Measurements from ENCODE around the gene MTF2.
"Not testable (repeated sequence)": the region's sequence is repeated elsewhere in the genome, so short reads cannot be mapped to it uniquely, and the experiment has no call there.

The MTF2 gene

DNA sequence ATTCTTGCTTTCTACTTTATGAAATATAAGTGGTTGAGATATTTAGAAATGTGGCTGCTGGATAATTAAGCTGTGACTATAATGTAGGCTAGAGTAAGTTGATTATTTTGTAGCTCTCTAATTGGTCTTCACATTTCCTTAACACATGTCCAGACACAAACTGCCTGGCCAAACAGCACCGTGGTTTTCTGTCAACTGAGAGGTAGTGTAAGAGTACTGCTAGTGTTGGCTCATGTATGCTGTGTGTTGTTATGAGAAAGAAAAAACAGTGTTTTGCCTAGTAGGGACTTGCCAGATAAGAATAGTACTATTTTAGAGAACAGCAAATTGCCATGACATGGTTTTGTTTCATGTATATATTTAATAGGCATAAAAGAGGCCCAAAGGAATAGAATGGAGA lies 64.1 kb downstream of the MTF2 start:
- no peak for DNase-seq (ENCODE audit: low spot score)

DNA sequence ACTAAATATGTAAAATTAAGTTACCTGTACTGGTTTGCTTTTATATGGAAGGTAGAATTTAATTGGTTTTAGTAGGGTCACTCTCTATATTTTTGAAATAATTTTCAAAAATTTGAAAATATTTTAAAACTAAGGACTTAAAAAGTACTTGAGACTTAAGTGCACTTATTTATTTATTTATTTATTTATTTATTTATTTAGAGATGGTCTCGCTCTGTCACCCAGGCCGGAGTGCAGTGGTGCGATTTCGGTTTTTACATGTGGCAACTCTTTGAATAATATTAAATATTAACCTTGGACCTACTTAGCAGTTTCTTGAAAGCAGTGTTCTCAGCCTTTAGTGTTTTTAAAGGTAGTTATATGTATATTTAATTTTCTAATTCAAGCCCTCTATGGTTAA lies 64.7 kb downstream of the MTF2 start:
- no peak for DNase-seq (ENCODE audit: low spot score)

DNA sequence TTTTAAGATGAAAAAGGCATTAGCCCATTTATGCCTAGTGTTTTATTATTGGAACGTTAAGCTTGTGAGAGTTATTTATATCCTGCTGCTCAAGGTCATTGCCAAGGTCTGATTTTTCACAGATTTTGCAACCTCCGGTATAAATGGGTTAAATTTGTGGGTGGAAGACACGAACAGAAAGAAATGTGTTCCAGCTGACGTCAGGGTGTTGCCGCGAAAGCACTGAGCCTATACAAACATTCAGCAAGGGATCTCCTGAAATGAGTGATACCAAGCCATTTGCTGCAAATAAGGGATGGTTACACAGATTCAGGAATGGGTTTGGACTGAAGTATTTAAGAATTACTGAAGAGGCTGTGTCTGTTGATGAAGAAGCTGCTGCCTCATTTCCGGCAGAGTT lies 68.9 kb downstream of the MTF2 start:
- no peak for DNase-seq (ENCODE audit: low spot score)

DNA sequence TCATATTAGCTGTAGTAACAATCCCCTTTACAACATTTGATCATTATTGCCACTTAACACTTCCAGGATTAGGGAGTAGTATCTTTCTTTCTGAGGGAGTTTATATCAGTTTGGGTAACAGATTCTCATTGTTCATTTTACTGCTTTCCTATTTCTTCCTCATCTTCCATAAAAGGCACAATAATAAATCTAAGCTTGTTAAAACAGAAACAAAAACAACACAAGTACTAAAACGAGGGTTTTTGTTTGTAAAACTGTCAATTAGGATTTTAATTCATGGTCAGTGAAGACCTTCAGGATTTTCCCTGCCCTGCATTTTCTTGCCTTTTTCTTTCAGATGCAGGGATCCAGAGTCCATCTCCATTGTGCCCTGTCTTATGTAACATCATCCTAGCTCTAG lies 71.6 kb downstream of the MTF2 start:
- no peak for DNase-seq (ENCODE audit: low spot score)

DNA sequence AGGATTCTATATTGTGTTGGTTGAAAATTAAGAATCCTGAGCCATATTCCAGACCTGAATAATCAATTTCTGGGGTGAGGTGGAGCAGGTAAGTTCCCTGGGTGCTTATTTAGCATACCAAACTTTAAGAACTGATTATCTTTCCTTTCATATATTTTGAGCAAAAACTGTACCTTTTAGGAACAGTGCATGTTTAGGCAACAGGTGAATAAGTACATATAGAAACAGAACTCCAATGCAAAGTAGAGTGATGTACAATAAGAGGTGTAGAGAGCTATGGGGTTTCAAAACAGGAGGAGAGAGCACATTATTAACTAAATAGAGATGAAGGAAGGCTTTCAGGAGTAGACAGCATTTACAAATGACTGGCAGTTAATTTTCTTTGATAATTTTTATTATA lies 72.4 kb downstream of the MTF2 start:
- DNase-seq (ENCODE audit: low spot score), result no peak

DNA sequence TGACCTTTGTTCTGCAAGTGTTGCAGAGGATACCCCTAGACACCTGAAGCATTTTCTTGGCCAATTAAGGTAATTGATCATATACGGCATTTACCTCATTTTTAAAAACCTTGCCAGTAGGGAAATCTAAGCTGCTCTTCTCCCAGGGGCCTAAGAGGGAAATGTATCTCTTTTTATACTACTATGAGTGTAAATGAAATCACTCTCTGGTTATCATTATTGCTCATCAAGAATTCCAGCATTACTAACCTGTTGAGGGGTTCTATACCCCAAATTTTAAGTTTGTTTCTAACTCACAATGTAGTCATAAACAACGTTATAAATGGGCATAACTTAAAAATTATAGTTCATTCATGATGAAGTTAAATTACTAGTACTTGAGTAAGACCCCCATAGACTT lies 73.8 kb downstream of the MTF2 start:
- DNase-seq (ENCODE audit: low spot score), result no peak

DNA sequence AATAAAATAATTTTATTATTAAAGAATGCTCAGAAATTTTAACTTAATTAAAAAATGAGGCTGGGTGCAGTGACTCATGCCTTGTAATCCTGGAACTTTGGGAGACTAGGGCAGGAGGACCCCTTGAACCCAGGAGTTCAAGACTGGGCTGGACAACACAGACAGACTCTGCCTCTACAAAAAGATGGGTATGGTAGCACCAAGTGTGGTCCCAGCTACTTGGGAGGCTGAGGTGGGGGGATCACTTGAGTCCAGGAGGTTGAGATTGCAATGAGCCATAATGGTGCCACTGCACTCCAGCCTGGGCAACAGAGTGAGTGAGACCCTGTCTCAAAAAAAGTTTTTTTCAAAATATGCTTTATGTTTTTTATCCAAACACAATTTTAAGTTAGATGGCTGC lies 75.8 kb downstream of the MTF2 start:
- no peak for DNase-seq (ENCODE audit: low spot score)

DNA sequence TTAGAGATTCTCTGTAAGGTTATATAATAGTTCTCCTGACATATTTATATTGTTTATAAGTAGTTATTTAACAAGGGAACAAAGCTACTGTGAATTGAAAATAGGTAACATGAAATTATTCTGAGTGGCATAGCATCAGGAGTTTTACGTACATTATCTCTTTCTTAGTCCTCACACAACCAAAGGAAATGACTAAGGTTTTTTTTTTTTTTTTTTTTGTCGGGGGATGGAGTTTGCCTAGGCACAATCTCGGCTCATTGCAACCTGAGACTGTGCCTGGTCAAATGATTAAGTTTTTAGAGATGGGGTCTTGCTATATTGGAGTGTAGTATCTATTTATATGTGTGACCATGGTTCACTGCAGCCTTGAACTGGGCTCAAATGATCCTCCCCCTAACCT lies 76.3 kb downstream of the MTF2 start:
- no peak for DNase-seq (ENCODE audit: low spot score)

DNA sequence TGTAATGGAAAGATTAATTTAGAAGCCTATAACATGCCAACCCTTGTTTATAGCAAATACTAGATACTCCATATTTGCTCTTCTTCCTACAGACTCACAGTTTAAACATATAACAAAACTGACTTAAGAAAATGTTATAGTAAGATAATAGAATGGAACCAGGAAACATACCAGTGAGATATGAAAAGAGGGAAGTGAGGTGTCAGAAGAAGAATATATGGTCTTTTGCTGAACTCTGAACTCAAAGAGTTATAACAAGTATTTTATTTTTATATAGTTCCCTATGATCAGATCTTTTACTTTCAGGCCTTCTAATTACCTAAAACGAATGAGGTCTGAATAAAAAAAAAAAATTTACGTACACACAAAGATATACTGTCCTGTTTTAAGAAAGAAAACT lies 80.3 kb downstream of the MTF2 start:
- DNase-seq (ENCODE audit: low spot score), result no peak

DNA sequence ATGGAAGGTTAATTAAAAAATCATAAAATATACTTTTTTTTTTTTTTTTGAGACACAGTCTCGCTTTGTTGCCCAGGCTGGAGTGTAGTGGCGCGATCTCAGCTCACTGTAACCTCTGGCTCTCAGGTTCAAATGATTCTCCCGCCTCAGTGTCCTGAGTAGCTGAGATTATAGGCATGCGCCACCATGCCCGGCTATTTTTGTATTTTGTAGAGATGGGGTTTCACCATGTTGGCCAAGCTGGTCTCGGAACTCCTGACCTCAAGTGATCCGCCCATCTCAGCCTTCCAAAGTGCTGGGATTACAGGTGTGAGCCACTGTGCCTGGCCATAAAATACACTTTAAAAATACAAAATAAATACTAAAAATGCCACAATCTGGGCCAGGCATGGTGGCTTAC lies 84.2 kb downstream of the MTF2 start:
- not testable (repeated sequence) for DNase-seq (ENCODE audit: low spot score)

DNA sequence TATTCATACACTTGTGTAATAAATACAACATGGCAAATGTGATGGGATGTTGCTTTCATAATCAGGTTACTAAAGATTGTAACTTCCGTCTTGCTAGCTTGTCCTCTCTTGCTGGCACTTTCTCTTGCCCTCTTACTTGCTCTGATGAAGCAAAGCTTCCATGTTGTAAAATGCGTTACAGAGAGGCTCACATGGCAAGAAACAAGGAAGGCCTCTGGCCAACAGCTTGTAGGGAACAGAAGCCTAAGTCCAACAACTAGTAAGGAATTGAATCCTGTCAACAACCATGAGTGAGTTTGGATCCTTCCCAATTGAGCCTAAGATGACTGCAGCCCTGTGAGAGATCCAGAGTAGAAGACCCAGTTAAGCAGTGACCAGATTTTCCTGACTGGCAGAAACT lies 85.7 kb downstream of the MTF2 start:
- DNase-seq (ENCODE audit: low spot score), result no peak

DNA sequence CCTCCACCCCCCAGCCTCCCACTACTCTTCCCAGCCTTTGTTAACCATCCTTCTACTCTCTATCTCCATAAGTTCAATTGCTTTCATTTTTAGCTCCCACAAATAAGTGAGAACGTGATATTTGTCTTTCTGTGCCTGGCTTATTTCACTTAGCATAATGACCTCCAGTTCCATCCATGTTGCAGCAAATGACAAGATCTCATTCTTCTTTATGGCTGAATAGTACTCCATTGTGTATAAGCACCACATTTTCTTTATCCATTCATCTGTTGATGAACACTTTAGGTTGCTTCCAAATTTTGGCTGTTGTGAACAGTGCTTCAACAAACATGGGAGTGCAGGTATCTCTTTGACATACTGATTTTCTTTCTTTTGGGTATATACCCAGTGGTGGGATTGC lies 86.8 kb downstream of the MTF2 start:
- DNase-seq (ENCODE audit: low spot score), result not testable (repeated sequence)

DNA sequence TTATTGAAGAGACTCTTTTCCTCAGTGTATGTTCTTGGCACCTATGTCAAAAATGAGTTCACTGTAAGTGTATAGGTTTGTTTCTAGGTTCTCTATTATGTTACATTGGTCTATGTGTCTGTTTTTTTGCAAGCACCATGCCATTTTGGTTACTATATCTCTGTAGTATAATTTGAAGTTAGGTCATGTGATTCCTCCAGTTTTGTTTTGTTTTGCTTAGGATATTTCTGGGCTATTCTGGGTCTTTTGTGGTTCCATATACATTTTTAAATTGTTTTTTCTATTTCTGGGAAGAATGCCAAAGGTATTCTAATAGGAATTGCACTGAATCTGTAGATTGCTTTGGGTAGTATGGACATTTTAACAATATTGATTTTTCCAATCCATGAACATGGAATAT lies 87.9 kb downstream of the MTF2 start:
- DNase-seq (ENCODE audit: low spot score), result no peak

DNA sequence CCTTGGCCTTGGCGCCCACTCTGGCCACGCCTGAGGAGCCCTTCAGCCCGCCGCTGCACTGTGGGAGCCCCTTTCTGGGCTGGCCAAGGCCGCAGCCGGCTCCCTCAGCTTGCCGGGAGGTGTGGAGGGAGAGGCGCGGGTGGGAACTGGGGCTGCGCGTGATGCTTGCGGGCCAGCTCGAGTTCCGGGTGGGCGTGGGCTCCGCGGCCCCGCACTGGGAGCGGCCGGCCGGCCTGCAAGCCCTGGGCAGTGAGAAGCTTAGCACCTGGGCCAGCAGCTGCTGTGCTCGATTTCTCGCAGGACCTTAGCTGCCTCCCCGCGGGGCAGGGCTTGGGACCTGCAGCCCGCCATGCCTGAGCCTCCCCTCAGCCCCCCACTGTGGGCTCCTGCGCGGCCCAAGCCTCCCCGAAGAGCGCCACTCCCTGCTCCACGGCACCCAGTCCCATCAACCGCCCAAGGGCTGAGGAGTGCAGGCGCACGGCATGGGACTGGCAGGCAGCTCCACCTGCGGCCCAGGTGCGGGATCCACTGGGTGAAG lies 91.1 kb downstream of the MTF2 start:
- not testable (repeated sequence) for DNase-seq (ENCODE audit: low spot score)

DNA sequence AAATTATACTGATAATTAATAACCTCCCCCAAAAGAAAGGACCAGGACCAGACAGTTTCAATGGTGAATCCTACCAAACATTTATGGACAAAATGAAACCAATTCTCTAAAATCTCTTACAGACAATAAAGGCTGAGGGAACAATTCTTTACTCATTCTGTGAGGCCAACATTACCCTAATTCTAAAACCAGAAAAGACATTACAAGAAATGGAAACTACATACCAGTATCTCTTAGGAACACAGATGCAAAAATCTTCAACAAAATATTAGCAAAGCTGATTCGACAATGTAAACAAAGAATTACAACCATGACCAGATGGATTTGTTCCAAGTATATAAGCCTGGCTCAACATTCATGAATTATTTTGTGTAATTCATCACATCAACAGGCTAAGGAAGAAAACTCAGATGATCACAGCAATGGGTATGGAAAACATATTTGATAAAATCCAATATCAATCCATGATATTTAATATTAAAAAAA lies 92.5 kb downstream of the MTF2 start:
- DNase-seq (ENCODE audit: low spot score), result no peak

DNA sequence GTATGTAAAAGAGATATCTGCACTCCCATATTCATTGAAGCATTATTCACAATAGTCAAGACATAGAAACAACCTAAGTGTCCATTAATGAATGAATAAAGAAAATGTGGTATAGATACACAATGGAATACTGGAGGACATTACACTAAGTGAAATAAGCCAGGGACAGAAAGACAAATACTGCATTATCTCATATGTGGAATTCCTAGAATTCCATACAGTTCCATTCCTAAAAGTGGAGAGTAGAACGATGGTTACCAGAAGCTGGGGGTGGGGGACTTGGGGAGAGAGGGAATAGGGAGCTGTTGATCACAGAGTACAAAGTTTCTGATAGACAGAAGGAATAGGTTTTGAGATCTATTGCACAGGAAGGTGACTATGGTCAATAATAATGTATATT lies 93.7 kb downstream of the MTF2 start:
- no peak for DNase-seq (ENCODE audit: low spot score)

DNA sequence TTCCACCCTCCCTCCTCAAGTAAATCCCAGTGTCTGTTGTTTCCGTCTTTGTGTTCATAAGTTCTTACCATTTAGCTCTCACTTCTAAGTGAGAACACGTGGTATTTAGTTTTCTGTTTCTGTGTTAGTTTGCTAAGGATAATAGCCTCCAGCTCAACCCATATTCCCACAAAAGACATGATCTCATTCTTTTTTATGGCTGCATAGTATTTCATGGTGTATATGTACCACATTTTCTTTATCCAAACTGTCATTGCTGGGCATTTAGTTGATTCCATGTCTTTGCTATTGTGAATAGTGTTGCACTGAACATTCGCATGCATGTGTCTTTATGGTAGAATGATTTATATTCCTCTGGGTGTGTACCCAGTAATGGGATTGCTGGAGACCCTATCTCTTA lies 95.6 kb downstream of the MTF2 start:
- not testable (repeated sequence) for DNase-seq (ENCODE audit: low spot score)

DNA sequence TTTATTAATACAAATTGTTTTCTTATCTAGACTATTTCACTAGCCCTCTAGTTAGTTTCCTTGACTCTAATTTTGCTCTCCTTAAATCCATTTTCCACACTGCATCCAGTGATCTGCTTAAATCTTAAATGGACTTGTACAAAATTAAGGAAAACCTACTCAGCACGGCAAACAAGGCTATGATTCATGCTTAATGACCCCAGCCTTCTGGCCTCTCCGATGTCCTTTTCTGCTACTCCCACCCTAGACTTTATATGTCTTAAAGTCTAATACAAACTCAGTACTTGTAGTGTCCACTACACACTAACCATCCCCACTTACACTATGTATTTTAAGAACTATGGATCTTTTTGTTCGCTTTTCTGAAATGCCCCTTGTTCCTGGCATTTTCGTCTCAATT lies 98.9 kb downstream of the MTF2 start:
- DNase-seq (ENCODE audit: low spot score), result no peak

DNA sequence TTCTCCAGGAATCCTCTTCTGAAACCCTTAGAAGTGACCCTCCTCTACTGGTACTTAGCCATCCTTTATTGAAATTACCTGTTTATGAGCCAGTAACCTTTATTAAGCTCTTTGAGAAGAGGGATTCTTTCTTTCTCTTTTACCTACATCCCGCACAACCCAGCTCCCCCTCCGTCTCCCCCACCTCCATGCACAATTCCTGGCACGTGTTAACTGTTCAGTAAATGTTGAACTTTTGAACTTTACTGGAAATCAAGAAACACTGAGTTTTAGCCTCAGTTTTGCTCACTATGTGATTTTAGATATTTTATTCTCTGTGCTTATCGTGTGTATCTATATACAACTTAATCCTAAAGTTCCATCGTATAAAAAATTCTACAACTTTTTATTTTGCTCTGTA lies 99.3 kb downstream of the MTF2 start:
- DNase-seq (ENCODE audit: low spot score), result no peak

DNA sequence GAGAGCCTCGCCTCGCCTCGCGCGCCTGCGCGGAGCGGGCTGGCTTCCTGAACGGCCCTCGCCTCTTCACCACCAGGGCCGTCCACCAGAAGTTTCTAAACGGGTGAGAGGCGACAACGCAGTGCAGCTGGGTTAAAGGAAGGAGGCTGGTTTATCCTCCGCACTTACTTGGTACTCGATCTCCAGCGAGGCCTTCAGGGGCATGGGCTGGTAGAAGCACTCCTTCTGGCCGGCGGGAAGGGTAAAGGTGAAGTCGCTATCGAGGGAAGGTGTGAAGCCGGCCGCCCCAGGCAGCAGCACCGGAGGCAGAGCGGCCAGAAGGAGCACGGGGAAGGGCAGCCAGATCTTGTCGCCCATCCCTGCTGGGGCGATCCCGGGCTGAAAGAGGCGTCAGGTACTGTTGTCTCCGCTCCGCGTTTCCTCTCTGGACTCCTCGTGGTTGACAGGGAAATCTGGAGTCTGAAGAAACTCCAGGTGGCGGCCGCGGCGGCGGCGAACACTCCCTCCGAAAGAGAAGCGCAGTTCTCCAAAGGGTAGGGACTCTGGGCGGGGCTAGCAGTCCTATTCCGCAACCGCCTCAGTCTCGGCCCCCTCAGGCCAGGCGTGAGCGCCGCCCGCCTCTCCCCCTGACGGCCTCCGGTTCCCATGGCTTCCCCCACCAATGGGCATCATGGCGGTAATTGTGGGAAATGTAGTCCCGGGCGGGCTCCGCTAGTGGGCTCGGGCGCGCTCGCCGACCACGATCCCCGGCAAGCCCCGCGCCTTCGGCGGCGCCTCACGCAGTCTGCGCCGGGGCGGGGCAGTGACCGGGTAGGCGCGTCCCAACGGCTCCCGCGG lies 101.0 kb downstream of the MTF2 start, which contains the start of gene TMED5:
TMED5 (minus strand) TSS at position 528 of the 837 bp plus-strand sequence; CDS start at position 357, 171 bp downstream.
- peak; percentile 98 for DNase-seq (ENCODE audit: low spot score)

DNA sequence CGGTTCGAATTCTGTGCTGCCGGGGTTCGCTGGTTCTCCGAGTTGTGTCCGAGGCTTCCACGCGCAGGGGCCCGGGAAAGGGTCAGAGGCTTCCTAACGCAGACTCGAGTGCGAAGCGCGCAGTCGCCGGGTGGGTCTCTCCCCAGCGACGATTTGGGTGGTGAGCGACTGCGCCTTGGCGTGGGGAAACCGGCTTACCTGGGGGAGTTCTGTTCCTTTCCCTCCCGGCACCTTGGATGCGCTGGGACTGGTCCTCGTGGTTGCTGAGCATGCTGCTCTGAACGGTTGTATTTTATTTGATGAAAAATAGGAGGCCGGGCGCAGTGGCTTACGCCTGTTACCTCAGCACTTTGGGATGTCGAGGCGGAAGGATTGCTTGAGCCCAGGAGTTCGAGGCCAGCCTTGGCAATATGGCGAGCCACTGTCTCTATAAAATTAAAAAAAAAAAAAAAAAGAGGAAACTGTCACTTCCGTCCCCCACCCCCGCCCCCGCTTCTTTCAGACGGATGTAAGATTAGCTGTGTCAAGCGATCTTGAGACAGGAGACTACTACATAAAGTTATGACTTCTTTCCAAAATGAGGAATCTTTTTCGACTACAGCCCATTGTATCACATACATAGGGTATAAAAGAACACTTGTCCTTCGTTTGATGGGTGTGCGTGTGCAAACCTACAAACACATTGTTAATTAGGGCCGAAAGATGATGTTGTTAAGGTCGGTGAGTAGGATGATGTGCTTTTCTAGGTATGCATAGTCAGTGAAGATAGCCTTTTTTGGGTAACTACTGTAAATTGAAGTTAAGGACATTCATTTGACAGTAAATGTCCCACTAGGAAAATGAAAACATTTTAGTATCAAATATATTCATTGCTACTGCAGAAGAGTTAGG lies 101.9 kb downstream of the MTF2 start, which contains the start of gene CCDC18:
CCDC18 (plus strand) TSS at position 2 of the 891 bp plus-strand sequence. CDS start 2,638 bp downstream, outside the sequence.
- no peak for DNase-seq (ENCODE audit: low spot score)

DNA sequence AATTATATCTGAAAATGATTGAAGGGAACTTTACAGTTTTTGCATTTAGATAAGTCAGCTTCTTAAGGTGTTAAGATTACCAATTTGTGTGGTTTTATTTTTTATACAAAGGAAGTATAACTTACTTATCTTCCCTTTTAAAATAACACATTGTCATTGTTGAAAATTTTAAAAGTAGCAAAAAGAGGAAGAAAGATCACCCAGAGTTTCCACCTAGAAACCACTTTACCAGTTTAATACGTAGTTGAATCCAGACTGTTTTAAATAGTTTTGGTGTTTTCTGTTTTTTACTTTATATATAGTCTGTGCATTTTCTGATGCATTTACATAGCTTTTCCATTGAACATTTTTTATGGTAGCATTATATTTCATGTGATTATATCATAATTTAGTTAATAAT lies 107.6 kb downstream of the MTF2 start:
- no peak for DNase-seq (ENCODE audit: low spot score)

Data from activated CD4-positive, alpha-beta T cell treated with anti-CD3 and anti-CD28 coated beads, Interleukin-2, Interleukin-4, amounts not matched to agents 100 ng/mL and 50 ng/mL, durations not matched to agents 16 hours and 8 hours (primary cell).